Stomach smooth muscle (tissue), 2 donors: ENCODE results near the gene KAZN.

Source experiments
- H3K27ac ChIP-seq: one replicate; pipeline ENCODE4 v1.7.0; 2013; ENCODE audit warnings: mild to moderate bottlenecking, low read length, inconsistent platforms
- H3K27me3 ChIP-seq, 2 donors: one replicate each; pipeline ENCODE4 v1.7.0; 2013; ENCODE audit warnings: low read length in 2 of 2; ENCODE audit not compliant: insufficient read depth in 2 of 2, control insufficient read depth in 1 of 2
- H3K36me3 ChIP-seq, 2 donors: one replicate each; pipeline ENCODE4 v1.7.0; 2013; ENCODE audit warnings: low read length in 2 of 2; ENCODE audit not compliant: control insufficient read depth in 2 of 2, insufficient read depth in 2 of 2
- H3K4me1 ChIP-seq: one replicate; pipeline ENCODE4 v1.7.0; 2013; ENCODE audit warnings: low read length; ENCODE audit not compliant: control insufficient read depth, insufficient read depth
- H3K4me3 ChIP-seq, 2 donors: one replicate each; pipeline ENCODE4 v1.7.0; 2013; ENCODE audit warnings: low read length in 2 of 2
- H3K9ac ChIP-seq, 2 donors: one replicate each; pipeline ENCODE4 v1.7.0; 2013; ENCODE audit warnings: low read length in 2 of 2, mild to moderate bottlenecking in 1 of 2
- H3K9me3 ChIP-seq, 2 donors: one replicate each; pipeline ENCODE4 v1.7.0; 2013; ENCODE audit warnings: low read length in 2 of 2; ENCODE audit not compliant: control insufficient read depth in 2 of 2
- donor health status: healthy.
- donor health status: Pancreatic carcinoma.

The KAZN gene

DNA sequence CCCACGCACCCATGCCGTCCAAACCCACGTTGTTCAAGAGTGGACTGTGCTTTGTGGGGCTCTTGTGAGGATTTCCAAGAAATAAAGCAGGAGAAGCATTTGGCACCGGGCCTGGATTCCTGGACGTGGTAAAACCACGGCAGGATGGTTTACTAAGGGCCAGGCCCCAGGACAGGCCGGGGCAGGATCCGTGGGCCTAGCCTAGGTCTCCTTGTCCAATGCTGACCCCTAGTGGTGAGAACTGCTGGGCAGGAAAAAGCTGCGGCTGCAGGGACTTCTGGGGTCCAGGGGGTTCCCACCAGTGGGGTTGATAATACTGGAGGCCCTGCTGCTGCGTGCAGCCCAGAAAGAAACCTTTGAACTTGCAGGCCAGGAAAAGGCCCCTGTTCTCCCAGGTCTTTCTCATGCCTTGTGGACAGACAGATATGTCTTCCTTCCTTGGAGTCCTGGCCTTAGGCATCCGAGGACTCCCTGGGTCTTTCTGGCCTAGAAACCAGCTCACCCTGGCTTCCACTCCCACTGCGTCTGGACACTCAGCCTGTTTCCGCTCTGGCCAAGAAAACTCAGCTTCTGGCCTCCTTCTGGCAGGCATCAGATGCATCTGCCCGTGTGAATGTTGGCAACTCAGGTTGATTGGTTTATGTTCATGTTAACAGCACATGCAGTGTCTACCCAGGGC lies 448.1 kb downstream of the KAZN start:
- H3K27me3 ChIP-seq: no peaks in the 10 kb centered on the region
- no peaks in the 10 kb centered on the region for H3K36me3 ChIP-seq
- no peaks in the 10 kb centered on the region for H3K4me1 ChIP-seq
- no peak overlapping the region for H3K4me3 ChIP-seq
- H3K9me3 ChIP-seq: no peaks in the 10 kb centered on the region
- H3K27ac ChIP-seq: no peak overlapping the region
- H3K9ac ChIP-seq: peak overlapping the region in 1 of 2 donors; percentile 47

DNA sequence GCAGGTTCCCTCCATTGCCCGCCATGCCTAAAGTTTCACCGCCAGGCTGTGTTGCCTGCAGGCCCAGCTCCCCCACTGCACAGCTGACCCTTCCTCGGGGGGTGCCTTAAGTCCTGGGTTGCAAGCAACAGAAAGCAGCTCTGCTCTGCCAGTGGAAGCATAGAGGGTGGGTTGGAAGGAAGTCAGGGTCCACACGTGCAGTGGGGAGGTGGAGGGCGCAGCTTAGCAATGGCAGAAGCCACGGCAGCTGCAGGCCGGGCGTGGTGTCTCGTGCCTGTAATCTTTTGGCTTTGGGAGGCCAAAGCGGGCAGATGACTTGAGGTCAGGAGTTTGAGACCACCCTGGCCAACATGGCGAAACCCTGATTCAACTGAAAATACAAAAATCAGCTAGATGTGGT lies 448.8 kb downstream of the KAZN start:
- Histone ChIP-seq H3K9me3 (no peaks in the 10 kb centered on the region), H3K9ac (no peak overlapping the region), H3K36me3 (no peaks in the 10 kb centered on the region), H3K27me3 (no peaks in the 10 kb centered on the region), H3K27ac (no peak overlapping the region), H3K4me3 (no peak overlapping the region), H3K4me1 (no peaks in the 10 kb centered on the region)

DNA sequence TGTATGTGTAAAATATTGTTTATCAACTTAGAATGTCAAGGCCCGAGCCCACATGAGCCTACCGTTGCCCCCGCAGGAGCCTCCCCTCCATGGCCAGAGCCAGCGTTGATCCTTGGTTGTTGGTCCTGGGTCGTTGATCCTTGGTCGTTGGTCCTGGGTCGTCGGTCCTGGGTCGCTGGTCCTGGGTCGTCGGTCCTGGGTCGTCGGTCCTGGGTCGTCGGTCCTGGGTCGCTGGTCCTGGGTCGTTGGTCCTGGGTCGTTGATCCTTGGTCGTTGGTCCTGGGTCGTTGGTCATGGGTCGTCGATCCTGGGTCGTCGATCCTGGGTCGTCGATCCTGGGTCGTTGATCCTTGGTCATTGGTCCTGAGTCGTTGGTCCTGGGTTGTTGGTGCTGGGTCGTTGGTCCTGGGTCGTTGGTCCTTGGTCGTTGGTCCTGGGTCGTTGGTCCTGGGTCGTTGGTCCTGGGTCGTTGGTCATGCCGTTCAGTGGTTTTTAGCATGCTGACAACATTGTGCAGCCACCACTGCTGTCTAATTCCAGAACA lies 450.0 kb downstream of the KAZN start:
- Histone ChIP-seq H3K27me3 (no peaks in the 10 kb centered on the region), H3K9me3 (no peaks in the 10 kb centered on the region)

DNA sequence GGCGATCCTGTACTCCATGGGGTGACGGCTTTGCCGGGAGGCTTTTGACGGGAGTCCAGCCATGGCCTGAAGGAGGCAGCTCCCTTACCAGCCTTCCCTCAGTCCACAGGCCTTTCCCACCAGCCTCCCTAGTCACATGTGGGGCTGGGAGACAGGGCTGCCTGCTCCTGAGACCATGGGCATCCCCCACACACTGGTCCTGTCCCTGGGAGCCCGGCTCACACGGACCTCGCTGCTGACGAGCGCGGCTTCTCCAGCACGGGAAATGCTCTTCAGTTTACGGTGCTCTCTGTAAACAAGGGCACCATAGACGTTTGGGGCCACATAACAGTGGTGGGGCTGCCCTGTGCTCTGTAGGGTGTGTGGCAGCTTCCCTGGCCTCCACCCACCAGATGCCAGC lies 450.6 kb downstream of the KAZN start:
- H3K9me3 ChIP-seq: no peaks in the 10 kb centered on the region
- no peak overlapping the region for H3K27ac ChIP-seq
- H3K36me3 ChIP-seq: no peaks in the 10 kb centered on the region
- H3K4me3 ChIP-seq: no peak overlapping the region
- no peaks in the 10 kb centered on the region for H3K27me3 ChIP-seq
- no peak overlapping the region for H3K9ac ChIP-seq
- H3K4me1 ChIP-seq: no peaks in the 10 kb centered on the region

More for the DNA sequence above, 450.0 kb downstream of the KAZN start:
- Histone ChIP-seq H3K36me3 (no peaks in the 10 kb centered on the region), H3K4me3 (no peak overlapping the region), H3K4me1 (no peaks in the 10 kb centered on the region), H3K9ac (no peak overlapping the region), H3K27ac (no peak overlapping the region)

DNA sequence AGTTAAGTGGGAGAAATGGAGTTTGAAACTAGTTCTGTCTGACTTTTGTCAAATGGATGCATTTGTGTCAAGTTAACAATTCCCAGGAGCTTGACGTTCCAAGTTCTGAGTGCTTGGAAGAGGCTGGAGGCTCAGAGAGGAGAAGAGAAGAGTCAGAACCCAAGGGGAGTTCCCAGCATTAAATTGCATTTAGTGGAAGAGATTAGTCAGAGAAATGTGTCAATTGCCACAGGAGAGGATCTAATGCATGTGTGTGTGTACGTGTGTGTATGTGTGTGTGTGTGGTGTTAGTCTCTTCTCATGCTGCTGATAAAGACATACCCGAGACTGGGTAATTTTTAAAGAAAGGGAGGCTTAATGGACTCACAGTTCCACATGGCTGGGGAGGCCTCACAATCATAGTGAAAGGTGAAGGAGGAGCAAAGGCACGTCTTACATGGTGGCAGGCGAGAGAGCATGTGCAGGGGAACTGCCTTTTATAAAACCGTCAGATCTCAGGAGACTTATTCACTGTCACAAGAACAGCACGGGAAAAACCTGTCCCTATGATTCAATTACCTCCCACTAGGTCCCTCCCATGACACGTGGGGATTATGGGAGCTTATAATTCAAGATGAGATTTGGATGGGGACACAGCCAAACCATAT lies 453.5 kb downstream of the KAZN start:
- Histone ChIP-seq H3K36me3 (peaks cover 0 to 3% of the 10 kb centered on the region in 2 donors), H3K27me3 (no peaks in the 10 kb centered on the region), H3K9ac (no peak overlapping the region)

DNA sequence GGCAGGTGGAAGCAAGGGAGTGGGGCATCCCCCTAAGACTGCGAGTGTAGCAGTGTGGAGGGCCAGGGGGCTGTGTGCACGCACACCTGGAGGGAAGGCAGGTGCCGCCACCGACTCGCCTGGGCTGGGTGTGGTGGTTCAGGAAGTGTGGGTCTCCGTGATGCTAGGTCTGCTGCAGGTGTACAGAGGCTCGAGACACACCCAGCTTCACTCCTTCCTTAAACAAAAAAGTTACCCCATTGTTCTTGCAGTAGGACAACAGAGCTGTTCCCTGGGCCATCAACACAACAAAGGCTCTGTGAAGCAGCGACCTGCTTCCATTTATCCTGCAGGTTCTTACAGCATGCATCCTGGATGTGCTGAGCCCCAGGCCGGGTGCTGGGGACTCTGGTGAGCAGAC lies 454.7 kb downstream of the KAZN start:
- peaks cover 0 to 3% of the 10 kb centered on the region in 2 donors for H3K36me3 ChIP-seq
- H3K27me3 ChIP-seq: no peaks in the 10 kb centered on the region
- no peak overlapping the region for H3K27ac ChIP-seq
- no peaks in the 10 kb centered on the region for H3K9me3 ChIP-seq
- no peak overlapping the region for H3K9ac ChIP-seq
- H3K4me3 ChIP-seq: no peak overlapping the region
- H3K4me1 ChIP-seq: no peaks in the 10 kb centered on the region

More for the DNA sequence above, 453.5 kb downstream of the KAZN start:
- Histone ChIP-seq H3K4me1 (no peaks in the 10 kb centered on the region), H3K9me3 (no peaks in the 10 kb centered on the region), H3K27ac (no peak overlapping the region), H3K4me3 (no peak overlapping the region)

DNA sequence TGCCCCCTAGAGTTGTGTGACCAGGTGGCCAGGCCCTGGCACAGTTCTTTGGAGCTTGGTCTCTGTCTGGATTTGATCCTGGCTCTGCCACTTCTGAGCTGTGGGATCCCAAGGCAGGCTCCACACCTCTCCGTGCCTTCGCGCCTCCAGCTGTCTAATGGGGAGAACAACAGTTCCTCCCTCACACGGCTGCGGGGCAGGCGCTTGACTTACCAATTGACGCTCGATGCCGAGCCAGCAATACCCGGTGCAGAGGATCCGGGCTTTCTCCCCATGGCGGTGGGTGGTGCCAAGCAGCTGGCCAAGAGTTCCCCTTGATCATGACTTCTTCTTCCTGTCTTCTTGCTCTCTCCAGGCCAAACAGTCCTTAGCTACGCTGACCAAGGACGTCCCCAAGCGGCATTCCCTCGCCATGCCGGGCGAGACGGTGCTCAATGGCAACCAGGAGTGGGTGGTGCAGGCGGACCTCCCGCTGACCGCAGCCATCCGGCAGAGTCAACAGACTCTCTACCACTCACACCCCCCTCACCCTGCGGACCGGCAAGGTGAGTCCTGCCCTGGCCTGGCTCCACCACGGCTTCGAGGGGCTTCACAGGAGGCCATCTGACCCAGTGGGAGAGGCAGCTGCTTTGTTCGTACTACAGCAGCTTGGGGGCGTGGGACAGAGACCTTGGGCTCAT lies 457.4 kb downstream of the KAZN start:
- no peaks in the 10 kb centered on the region for H3K27me3 ChIP-seq
- no peak overlapping the region for H3K9ac ChIP-seq
- no peaks in the 10 kb centered on the region for H3K4me1 ChIP-seq
- no peak overlapping the region for H3K4me3 ChIP-seq
- peaks cover 0 to 3% of the 10 kb centered on the region in 2 donors for H3K36me3 ChIP-seq
- H3K9me3 ChIP-seq: no peaks in the 10 kb centered on the region
- no peak overlapping the region for H3K27ac ChIP-seq

DNA sequence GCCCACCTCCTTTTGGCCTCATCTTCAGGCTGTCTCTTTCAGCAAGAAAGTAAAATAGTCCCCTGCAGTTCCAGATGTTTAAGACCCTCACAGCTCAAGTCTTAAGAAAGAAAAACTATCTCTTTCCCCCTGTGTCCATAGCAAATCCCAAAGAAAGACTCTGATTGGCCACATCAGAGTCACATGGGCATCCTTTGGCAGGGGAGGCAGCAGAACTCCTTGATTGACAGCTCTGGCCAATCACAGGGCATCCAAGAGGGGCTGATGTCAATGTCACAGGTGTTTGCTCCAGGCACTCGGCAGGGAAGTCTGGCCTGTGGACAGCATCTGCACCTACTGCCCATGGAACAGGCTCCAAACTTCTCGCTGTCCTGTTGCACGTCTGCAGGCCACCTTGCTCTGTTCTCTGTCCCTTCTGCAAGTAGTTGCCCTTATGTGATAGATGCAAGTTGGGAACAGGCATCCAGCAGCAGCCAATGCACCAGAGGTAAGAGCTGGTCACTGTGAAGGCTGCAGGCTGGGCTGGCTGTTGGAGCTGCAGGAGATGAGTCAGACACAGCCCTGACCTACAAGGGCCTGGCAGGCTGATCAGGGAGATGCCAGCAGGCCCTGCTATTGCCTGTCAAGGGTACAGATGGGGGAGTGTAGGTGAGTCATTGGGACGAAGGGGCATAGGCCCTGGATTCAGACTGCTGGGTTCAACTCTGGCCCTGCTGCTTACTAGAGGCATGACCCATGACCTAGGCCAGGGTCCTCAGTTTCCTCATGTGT lies 458.2 kb downstream of the KAZN start:
- H3K27ac ChIP-seq: no peak overlapping the region
- H3K4me1 ChIP-seq: no peaks in the 10 kb centered on the region

DNA sequence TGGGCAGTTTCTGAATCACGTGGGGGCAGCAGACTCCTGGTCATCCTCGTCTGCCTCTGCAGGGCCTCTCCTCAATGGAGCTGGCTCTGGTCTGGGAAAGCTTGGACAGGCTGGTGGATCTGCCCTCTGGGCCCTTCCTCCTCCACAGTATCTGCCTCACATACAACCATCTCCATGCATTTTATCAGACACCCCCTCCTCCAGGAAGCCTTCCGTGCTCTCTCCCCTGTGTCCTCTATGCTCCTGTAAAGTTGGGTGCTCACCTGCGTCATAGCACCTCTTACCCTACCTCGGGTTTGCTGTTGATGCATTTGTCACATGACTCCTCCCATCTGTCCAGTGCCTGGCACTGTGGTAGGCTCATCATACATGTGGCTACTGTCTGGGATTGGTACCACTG lies 459.3 kb downstream of the KAZN start:
- Histone ChIP-seq H3K4me3 (no peak overlapping the region), H3K9me3 (peaks cover 2 to 5% of the 10 kb centered on the region in 2 donors), H3K9ac (no peak overlapping the region), H3K36me3 (peaks cover 0 to 6% of the 10 kb centered on the region in 2 donors), H3K4me1 (no peaks in the 10 kb centered on the region), H3K27me3 (no peaks in the 10 kb centered on the region), H3K27ac (no peak overlapping the region)

More for the DNA sequence above, 458.2 kb downstream of the KAZN start:
- Histone ChIP-seq H3K9ac (no peak overlapping the region), H3K27me3 (no peaks in the 10 kb centered on the region), H3K9me3 (no peaks in the 10 kb centered on the region), H3K36me3 (peaks cover 0 to 3% of the 10 kb centered on the region in 2 donors), H3K4me3 (no peak overlapping the region)

DNA sequence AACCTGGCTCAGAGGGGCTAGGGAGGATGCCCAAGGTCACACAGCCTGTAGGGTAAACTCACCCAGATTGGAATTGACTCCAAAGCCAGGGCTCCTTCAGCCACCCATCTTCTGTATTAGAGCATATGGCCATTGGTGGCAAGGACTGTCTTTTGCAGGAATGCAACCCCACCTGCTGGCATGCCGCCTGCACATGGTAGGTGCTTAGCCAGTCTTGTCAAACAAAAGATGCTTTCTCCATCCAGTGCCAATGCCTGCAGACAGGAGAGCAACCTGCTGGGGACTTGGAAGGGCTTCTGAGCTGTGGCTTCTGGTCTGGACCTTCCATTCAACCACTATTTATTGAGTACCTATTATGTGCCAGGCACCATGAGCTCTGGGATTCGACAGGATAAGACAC lies 459.8 kb downstream of the KAZN start:
- peaks cover 0 to 6% of the 10 kb centered on the region in 2 donors for H3K36me3 ChIP-seq
- no peak overlapping the region for H3K9ac ChIP-seq
- no peaks in the 10 kb centered on the region for H3K4me1 ChIP-seq
- H3K27ac ChIP-seq: no peak overlapping the region
- H3K4me3 ChIP-seq: no peak overlapping the region
- peaks cover 2 to 5% of the 10 kb centered on the region in 2 donors for H3K9me3 ChIP-seq
- H3K27me3 ChIP-seq: no peaks in the 10 kb centered on the region
